GM23248 (cell line): ENCODE measurements around the gene C11orf71.

Experiments used
- EZH2 ChIP-seq: fragments of 200-600 bp; sonication (generic); IDR thresholded peaks from 2 replicates; pipeline ENCODE4 v1.6.1; 2018; ENCODE audit warnings: antibody characterized with exemption, mild to moderate bottlenecking; ENCODE audit not compliant: insufficient read depth, poor library complexity, severe bottlenecking
- EZH2phosphoT487 ChIP-seq: fragments of 200-600 bp; sonication (generic); IDR thresholded peaks from 2 replicates; pipeline ENCODE4 v1.6.1; 2018; ENCODE audit warnings: antibody characterized with exemption, moderate library complexity, mild to moderate bottlenecking, low read depth; ENCODE audit not compliant: insufficient read depth

GRCh38 chr11:114416441-114416961, 16.2 kb upstream of the C11orf71 start:
- TF ChIP-seq EZH2: no peak
- no peak for TF ChIP-seq EZH2phosphoT487
